22Rv1 (cell line): ENCODE results near the gene LILRA5.

Experiments
- CTCF ChIP-seq: fragments of 450-650 bp; IDR thresholded peaks from 2 replicates; pipeline ENCODE4 v1.5.1; 2017; ENCODE audit warnings: mild to moderate bottlenecking
- ZFX ChIP-seq: fragments of 450-650 bp; IDR thresholded peaks from 2 replicates; pipeline ENCODE4 v1.6.1; 2017; ENCODE audit warnings: antibody characterized with exemption, borderline replicate concordance

GRCh38 chr19:54262470-54262869 is 50.5 kb downstream of the LILRA5 start:
- TF ChIP-seq CTCF (no peak), ZFX (no peak)
